DMS79 treated with DMSO at 0.1 percent for 48 hours (cell line): ENCODE results near the gene DGKG.

ENCODE experiments used
- DNase-seq: peaks from one replicate; lab custom pipeline; 2025; lab: John Stamatoyannopoulos, UW

Gene DGKG

GRCh38 chr3:186171521-186171920 lies 190.5 kb downstream of the DGKG start:
- DNase-seq, result no peak

GRCh38 chr3:186170516-186170915 lies 191.5 kb downstream of the DGKG start:
- DNase-seq, result no peak

GRCh38 chr3:186169379-186169778 lies 192.7 kb downstream of the DGKG start:
- no peak for DNase-seq

GRCh38 chr3:186168976-186169375 lies 193.1 kb downstream of the DGKG start:
- DNase-seq, result no peak

DNA sequence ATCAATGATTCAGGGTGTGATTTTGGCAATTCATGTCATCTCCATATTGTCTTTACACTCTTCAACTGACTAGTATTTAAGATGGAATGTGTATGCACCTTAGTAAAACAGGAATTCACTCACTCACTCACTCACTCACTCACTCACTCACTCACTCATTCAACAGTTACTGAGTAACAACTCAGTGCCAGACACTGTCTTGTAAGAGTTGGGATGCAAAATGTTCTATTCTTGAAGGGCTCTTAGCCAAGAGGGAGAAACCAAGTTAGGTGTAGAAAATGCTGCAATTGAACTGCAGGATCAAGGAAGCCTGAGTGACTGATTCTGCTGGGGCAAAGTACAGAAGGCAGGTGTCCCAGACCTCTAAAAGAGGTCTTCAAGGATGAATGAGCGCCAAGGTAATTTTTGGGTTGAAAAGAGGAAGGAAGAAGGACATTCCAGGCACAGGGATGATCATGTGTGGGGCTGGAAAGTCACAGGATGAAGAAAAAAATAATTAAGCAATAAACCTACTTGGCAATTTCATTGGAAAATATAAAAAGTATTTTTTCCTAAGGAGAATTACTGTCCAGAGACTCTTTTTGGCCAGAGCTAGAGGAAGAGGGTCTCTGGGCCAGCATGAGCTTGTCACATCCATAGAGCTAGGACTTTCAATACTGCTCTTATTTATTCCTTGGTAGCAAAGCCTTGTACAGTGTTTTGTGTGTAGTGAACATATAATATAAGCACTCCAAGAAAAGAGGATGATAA lies 194.2 kb downstream of the DGKG start:
- no peak for DNase-seq

- no peak for DNase-seq
Observed at GRCh38 chr3:186166491-186167288, 195.3 kb downstream of the DGKG start.

GRCh38 chr3:186166036-186166435 lies 196.0 kb downstream of the DGKG start:
- DNase-seq, result no peak

DNA sequence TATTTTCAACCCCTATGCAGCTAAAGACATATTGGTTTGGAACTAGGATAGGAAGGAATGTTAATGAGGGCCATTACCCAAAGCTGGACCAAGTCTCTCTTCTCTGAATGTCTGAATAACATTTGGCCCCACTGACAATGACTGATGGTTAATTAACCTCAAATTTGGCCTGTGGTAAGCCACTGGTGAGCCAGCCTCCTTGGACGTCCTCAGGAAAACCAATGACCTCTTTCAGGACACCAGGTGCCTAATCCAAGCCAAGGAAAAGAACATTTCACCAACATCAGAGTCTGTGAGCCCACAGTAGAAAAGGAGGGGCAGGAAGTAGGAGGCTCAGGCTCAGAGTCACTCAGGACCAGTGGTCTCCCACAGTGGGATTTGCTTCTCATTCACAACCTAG lies 196.7 kb downstream of the DGKG start:
- no peak for DNase-seq

DNA sequence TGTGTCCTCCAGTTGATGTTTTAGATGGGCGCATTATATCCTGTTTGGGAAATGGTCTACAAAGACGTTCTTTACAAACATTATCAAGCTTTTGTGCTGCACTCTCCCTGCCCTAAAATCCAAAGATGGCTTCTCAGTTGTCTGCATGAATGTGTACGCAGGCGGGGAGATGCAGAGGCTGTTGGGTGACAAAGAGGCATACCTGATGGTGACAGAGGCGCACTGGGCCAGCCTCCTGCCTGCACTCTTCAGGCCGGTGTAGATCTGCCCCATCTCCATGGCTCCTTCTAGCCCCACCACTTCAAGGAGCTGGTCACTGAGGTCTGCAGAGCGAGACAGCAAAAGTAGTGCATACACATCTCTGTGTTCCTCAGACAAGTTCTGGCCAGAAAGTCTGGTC lies 197.3 kb downstream of the DGKG start:
- no peak for DNase-seq

DNA sequence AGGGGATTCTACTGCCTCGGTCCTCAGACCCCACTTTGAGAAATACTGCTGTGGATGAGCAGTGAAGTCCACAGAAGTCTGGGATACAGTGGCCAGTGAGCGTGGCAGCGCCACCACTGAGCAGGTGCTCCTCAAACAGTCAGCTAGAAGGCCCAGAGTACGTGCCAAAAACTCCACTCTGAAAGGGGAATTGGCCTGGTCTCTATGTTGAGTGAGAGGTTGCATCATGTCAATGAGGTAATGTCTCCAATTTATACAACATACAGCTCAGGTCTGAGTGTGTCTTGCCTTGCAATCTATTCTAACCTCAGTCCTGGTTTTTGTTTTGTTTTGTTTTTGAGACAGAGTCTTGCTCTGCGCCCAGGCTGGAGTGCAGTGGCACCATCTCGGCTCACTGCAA lies 199.8 kb downstream of the DGKG start:
- DNase-seq, result no peak

GRCh38 chr3:186160691-186161243 lies 201.3 kb downstream of the DGKG start:
- no peak for DNase-seq

- DNase-seq, result no peak
Observed at GRCh38 chr3:186154641-186155040, 207.4 kb downstream of the DGKG start.

GRCh38 chr3:186152889-186153292 lies 209.1 kb downstream of the DGKG start:
- DNase-seq, result no peak

GRCh38 chr3:186152361-186152798 lies 209.7 kb downstream of the DGKG start:
- DNase-seq, result no peak

- DNase-seq, result no peak
Observed at GRCh38 chr3:186151077-186151971, 210.7 kb downstream of the DGKG start.

- DNase-seq, result no peak
Observed at GRCh38 chr3:186150041-186150830, 211.8 kb downstream of the DGKG start.

GRCh38 chr3:186149319-186149960 lies 212.6 kb downstream of the DGKG start:
- no peak for DNase-seq

DNA sequence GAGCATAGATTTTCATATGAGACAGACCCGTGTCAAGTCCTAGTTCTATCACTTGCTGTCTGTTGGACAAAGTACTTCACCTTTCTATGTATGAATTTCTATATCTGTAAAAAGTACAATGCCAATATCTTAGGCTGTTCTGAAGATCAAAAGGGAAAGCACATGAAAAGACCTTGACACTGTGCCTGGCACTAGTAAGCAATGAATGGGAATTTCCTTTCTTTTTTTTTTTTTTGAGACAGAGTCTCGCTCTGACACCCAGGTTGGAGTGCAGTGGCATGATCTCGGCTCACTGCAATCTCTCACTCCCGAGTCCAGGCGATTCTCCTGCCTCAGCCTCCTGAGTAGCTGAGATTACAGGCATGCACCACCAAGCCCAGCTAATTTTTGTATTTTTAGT lies 217.8 kb downstream of the DGKG start:
- DNase-seq, result no peak

GRCh38 chr3:186143250-186143649 lies 218.8 kb downstream of the DGKG start:
- no peak for DNase-seq

DNA sequence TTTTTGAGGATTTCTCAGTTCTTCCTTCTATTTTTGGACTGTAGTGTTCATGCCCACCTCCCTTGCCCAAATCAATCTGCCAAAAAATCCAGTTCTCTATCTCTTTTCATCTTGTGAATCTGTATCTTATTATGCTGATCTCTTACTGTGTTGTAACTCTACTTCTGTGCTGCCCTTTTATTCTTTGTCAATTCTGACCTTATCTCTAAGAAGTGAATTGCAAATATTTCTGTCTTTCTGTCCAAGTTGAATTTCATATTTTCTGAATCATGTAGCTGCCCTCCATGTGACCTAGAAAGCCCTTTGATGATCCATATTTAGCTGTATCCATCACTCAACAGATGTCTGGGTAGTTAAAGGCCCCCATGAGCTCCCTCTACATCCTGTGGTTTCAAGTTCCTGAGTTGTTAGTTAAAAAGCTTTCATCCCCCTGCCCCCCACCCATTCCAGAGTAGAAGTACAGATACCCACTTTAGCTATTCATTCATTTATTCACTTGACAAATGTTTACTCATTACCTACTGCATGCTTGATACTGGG lies 219.6 kb downstream of the DGKG start:
- no peak for DNase-seq
